K562 (cell line): Measurements from ENCODE around the gene OSBP2. TPM values are rescaled to one million over a fixed set of nuclear protein-coding genes. Genes with fewer than 3 reads are reported as not detected.

Experiments
- ATAC-seq: fragments of 200-7000 bp; cut with Tn5 transposase; 3 replicates; pipeline ENCODE4 v1.9.1; 2020; ENCODE audit warnings: moderate library complexity
- Bru-seq: library from RNA; stranded (reverse); fragments of 400-500 nt; gene quantifications from one replicate; lab custom pipeline; 2021; lab: Mats Ljungman, UMichigan
- BruChase-seq, 2 experiments: library from RNA; stranded (reverse); fragments of 400-500 nt; gene quantifications; one replicate each; lab custom pipeline; 2021; lab: Mats Ljungman, UMichigan
- BruUV-seq: library from RNA; stranded (reverse); fragments of 400-500 nt; replicated peaks from 2 replicates; lab custom pipeline; 2021; lab: Mats Ljungman, UMichigan
- CTCF ChIA-PET: fragments of 300-600 bp; formaldehyde crosslinking; extraction: SDS; loops from one replicate; lab custom pipeline; 2021; ENCODE audit warnings: low intra/inter-chr PET ratio; lab: Yijun Ruan, JAX
- POLR2A ChIA-PET: fragments of 300-600, 350-650 bp; sonication (Branson Sonifier 250); formaldehyde crosslinking; extraction: SDS; loops from one replicate; lab custom pipeline; 2021; ENCODE audit warnings: antibody characterized with exemption, inconsistent platforms; lab: Yijun Ruan, JAX
- DNase-seq, 4 experiments: peaks; one replicate each; pipeline versions ENCODE4 v3.0.0 to v3.0.0-alpha.2; 2011 to 2018; ENCODE audit warnings: low spot score in 3 of 4, mixed read lengths in 3 of 4; ENCODE audit errors: extremely low read depth in 1 of 4
- FAIRE-seq: peaks from 2 replicates; lab custom pipeline; 2011; peaks lifted over from hg19 to GRCh38; lab: Jason Lieb, UNC
- H2AFZ ChIP-seq: 2 replicates; pipeline ENCODE4 v1.6.0; 2011; ENCODE audit warnings: low read depth, low read length, control low read depth, inconsistent platforms
- H3K27ac ChIP-seq: fragments of 200-600 bp; 3 replicates; pipeline ENCODE4 v1.8.0; 2011; ENCODE audit warnings: low read depth, mild to moderate bottlenecking, control low read depth, inconsistent platforms, low read length, moderate library complexity, mixed read lengths; ENCODE audit errors: extremely low read depth
- H3K27me3 ChIP-seq, 2 experiments: fragments of 300-600 bp in 1 of 2; 2 replicates in 1 of 2; 3 replicates in 1 of 2; pipeline versions ENCODE4 v1.6.0 to v1.8.0; 2011; ENCODE audit warnings: inconsistent platforms in 2 of 2, low read length in 2 of 2, mild to moderate bottlenecking in 1 of 2, mixed read lengths in 1 of 2, moderate library complexity in 1 of 2; ENCODE audit not compliant: control insufficient read depth in 2 of 2, insufficient read depth in 2 of 2
- H3K36me3 ChIP-seq: fragments of 300-600 bp; 3 replicates; pipeline ENCODE4 v1.8.0; 2011; ENCODE audit warnings: mild to moderate bottlenecking, low read length, inconsistent platforms; ENCODE audit not compliant: control insufficient read depth, insufficient read depth
- H3K4me1 ChIP-seq, 2 experiments: fragments of 200-600 bp in 1 of 2; replicated peaks in 1 of 2; 2 replicates in 1 of 2; 3 replicates in 1 of 2; pipeline versions ENCODE4 v1.5.1 to v1.8.0; 2011; ENCODE audit warnings: inconsistent platforms in 2 of 2, low read length in 2 of 2, mild to moderate bottlenecking in 1 of 2, mixed read lengths in 1 of 2, moderate library complexity in 1 of 2; ENCODE audit not compliant: control insufficient read depth in 2 of 2, insufficient read depth in 2 of 2
- H3K4me2 ChIP-seq: 2 replicates; pipeline ENCODE4 v1.6.1; 2011; ENCODE audit warnings: low read length, control low read depth, inconsistent platforms, mixed read lengths; ENCODE audit not compliant: insufficient read depth
- H3K4me3 ChIP-seq: fragments of 200-600 bp; sonication (generic), shearing (Covaris generic); 2 replicates; pipeline ENCODE4 v1.5.1; 2016; ENCODE audit warnings: control low read depth, inconsistent platforms
- H3K79me2 ChIP-seq: fragments of 200-600 bp; 3 replicates; pipeline ENCODE4 v1.8.0; 2011; ENCODE audit warnings: low read length, inconsistent platforms; ENCODE audit not compliant: control insufficient read depth, insufficient read depth
- H3K9ac ChIP-seq, 2 experiments: 2 replicates each; pipeline versions ENCODE4 v1.6.0 to v1.6.1; 2011; ENCODE audit warnings: low read depth in 2 of 2, low read length in 2 of 2, control low read depth in 1 of 2, inconsistent platforms in 1 of 2, mild to moderate bottlenecking in 1 of 2, mixed read lengths in 1 of 2; ENCODE audit not compliant: insufficient read depth in 1 of 2
- H3K9me1 ChIP-seq: one replicate; pipeline ENCODE4 v1.6.0; 2011; ENCODE audit warnings: inconsistent platforms, mild to moderate bottlenecking, low read length, moderate library complexity; ENCODE audit not compliant: control insufficient read depth, insufficient read depth
- H3K9me3 ChIP-seq: replicated peaks from 2 replicates; pipeline ENCODE4 v1.5.1; 2011; ENCODE audit warnings: low read depth, low read length, inconsistent platforms; ENCODE audit not compliant: control insufficient read depth, insufficient read depth
- H4K20me1 ChIP-seq: replicated peaks from 2 replicates; pipeline ENCODE4 v1.6.1; 2011; ENCODE audit warnings: low read length, inconsistent platforms, mixed read lengths; ENCODE audit not compliant: control insufficient read depth, insufficient read depth
- CHCHD3 ChIP-seq: fragments of 250-450 bp; sonication (Bioruptor Pico); IDR thresholded peaks from 2 replicates; pipeline ENCODE4 v2.1.2; 2022; ENCODE audit warnings: mild to moderate bottlenecking
- EP400 ChIP-seq: fragments of 450-650 bp; IDR thresholded peaks from 2 replicates; pipeline ENCODE4 v1.6.1; 2017; ENCODE audit warnings: antibody characterized with exemption, mild to moderate bottlenecking, moderate library complexity
- NCOA2 ChIP-seq, 2 experiments: fragments of 450-650 bp; IDR thresholded peaks; 2 replicates each; pipeline ENCODE4 v1.6.1; 2018; ENCODE audit warnings: mild to moderate bottlenecking in 2 of 2, moderate library complexity in 1 of 2; ENCODE audit not compliant: partially characterized antibody in 2 of 2
- RBFOX2 ChIP-seq: fragments of 200-400 bp; formaldehyde crosslinking; IDR thresholded peaks from 2 replicates; pipeline ENCODE4 v1.6.1; 2017; ENCODE audit warnings: low read depth, mild to moderate bottlenecking, low read length, moderate library complexity
- ZFX ChIP-seq: sonication (generic); formaldehyde crosslinking; IDR thresholded peaks from 2 replicates; pipeline ENCODE4 v1.8.0; 2022; ENCODE audit warnings: mild to moderate bottlenecking, missing genetic modification reagents, moderate library complexity
- ZNF384 ChIP-seq: IDR thresholded peaks from 2 replicates; pipeline ENCODE4 v1.6.1; 2012; ENCODE audit warnings: low read depth, low read length, improper control_type of control experiment
- WGBS: fragments of 100-300 bp; shearing (Covaris generic); methylation state at CpG from one replicate; pipeline ENCODE4 v1.1.6; 2016; ENCODE audit warnings: low coverage, mixed read lengths; ENCODE audit not compliant: insufficient coverage; ENCODE audit errors: missing lambda C conversion rate; 5-methylcytosine and 5-hydroxymethylcytosine counted together
- in situ Hi-C: fragments of 300-500 bp; cut with MboI; formaldehyde crosslinking; loops from 4 replicates; pipeline ENCODE4 v1.15.0; 2018; ENCODE audit warnings: inconsistent platforms, mixed read lengths
- intact Hi-C: fragments of 100-400 bp; cut with micrococcal nuclease; formaldehyde crosslinking; loops from 2 replicates; pipeline ENCODE4 v1.14.2; 2022
- long read RNA-seq, 3 experiments: library from polyadenylated mRNA in 2 of 3; library from RNA in 1 of 3; unstranded in 2 of 3; stranded (forward) in 1 of 3; transcript quantifications; one replicate each; pipeline ENCODE4 v2.0.0, GENCODE V29; 2019 to 2022
- polyA minus RNA-seq, 3 experiments: library from RNA; depleted of rRNA, polyadenylated mRNA; stranded (reverse); fragments of >200 nt; gene quantifications; 2 replicates each; pipeline ENCODE4 v1.2.3, GENCODE V29; 2011
- polyA plus RNA-seq, 8 experiments: library from polyadenylated mRNA; depleted of rRNA in 4 of 8; stranded (reverse) in 5 of 8; unstranded in 3 of 8; fragments of >200 nt; fragmentation: Nextera tagmentation in 2 of 8; fragmentation: Illumina TruSeq in 1 of 8; extraction: Ambion mirVana in 2 of 8; extraction: Trizol in 1 of 8; gene quantifications; 2 replicates each; pipeline versions ENCODE4 v1.2.1 to v1.2.3, GENCODE V29; 2011 to 2014; ENCODE audit warnings: inconsistent platforms in 1 of 8, missing spikeins in 1 of 8
- total RNA-seq, 7 experiments: library from RNA; depleted of rRNA in 6 of 7; stranded (reverse); fragments of >200 nt in 6 of 7; fragmentation: Illumina TruSeq in 2 of 7; extraction: Trizol in 2 of 7; gene quantifications; 2 replicates each; pipeline versions ENCODE4 v1.2.1 to v1.2.3, GENCODE V29; 2011 to 2021; ENCODE audit warnings: low replicate concordance in 1 of 7
- TF ChIP-seq, protein P1 (sequence below), 2 experiments: IDR thresholded peaks; 2 replicates each; pipeline ENCODE4 v1.6.1; 2011; ENCODE audit warnings: borderline replicate concordance in 1 of 2, control low read depth in 1 of 2, low read depth in 1 of 2, low read length in 1 of 2, mild to moderate bottlenecking in 1 of 2, mixed read lengths in 1 of 2, moderate library complexity in 1 of 2; ENCODE audit not compliant: insufficient read depth in 1 of 2, insufficient read length in 1 of 2, poor library complexity in 1 of 2, severe bottlenecking in 1 of 2; ENCODE audit errors: extremely low read depth in 1 of 2
- TF ChIP-seq, protein P2 (sequence below): fragments of 450-650 bp; IDR thresholded peaks from one replicate; pipeline ENCODE4 v1.6.1; 2018; ENCODE audit warnings: mild to moderate bottlenecking, moderate library complexity; ENCODE audit not compliant: partially characterized antibody

Gene OSBP2, protein sequence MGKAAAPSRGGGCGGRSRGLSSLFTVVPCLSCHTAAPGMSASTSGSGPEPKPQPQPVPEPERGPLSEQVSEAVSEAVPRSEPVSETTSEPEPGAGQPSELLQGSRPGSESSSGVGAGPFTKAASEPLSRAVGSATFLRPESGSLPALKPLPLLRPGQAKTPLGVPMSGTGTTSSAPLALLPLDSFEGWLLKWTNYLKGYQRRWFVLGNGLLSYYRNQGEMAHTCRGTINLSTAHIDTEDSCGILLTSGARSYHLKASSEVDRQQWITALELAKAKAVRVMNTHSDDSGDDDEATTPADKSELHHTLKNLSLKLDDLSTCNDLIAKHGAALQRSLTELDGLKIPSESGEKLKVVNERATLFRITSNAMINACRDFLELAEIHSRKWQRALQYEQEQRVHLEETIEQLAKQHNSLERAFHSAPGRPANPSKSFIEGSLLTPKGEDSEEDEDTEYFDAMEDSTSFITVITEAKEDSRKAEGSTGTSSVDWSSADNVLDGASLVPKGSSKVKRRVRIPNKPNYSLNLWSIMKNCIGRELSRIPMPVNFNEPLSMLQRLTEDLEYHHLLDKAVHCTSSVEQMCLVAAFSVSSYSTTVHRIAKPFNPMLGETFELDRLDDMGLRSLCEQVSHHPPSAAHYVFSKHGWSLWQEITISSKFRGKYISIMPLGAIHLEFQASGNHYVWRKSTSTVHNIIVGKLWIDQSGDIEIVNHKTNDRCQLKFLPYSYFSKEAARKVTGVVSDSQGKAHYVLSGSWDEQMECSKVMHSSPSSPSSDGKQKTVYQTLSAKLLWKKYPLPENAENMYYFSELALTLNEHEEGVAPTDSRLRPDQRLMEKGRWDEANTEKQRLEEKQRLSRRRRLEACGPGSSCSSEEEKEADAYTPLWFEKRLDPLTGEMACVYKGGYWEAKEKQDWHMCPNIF
- total RNA-seq (2011; cell fraction: chromatin; rRNA removed; ENCODE audit: low replicate concordance) = 38.2 and 49.5 TPM in 2 replicates
- 22.2 and 25.8 TPM in 2 replicates for total RNA-seq (2011; cell fraction: nucleolus; rRNA removed)
- total RNA-seq (2011; cell fraction: nucleoplasm; rRNA removed) = 24.9 and 29.2 TPM in 2 replicates
- 24.1 and 27.4 TPM in 2 replicates for total RNA-seq (2014; rRNA removed)
- 9.8 and 11.4 TPM in 2 replicates for total RNA-seq (2014; rRNA removed; fragmentation: Illumina TruSeq; extraction: Trizol)
- total RNA-seq (2015; rRNA removed; fragmentation: Illumina TruSeq; extraction: Trizol) = 13.5 and 14.5 TPM in 2 replicates
- 28.8 and 31.3 TPM in 2 replicates for total RNA-seq (2021)
- polyA plus RNA-seq (2011; rRNA removed) = 18.5 and 29.5 TPM in 2 replicates
- polyA plus RNA-seq (2011; cell fraction: cytosol; rRNA removed) = 15.5 and 43.5 TPM in 2 replicates
- polyA plus RNA-seq (2011; cell fraction: nucleus; rRNA removed) = 18.5 and 38.5 TPM in 2 replicates
- 11.3 and 15.6 TPM in 2 replicates for polyA plus RNA-seq (2012)
- polyA plus RNA-seq (2014; fragmentation: Illumina TruSeq; extraction: Trizol) = 23.3 and 26.0 TPM in 2 replicates
- polyA plus RNA-seq (2014; fragmentation: Nextera tagmentation; extraction: Ambion mirVana) = under 1 TPM; 0.52 to 0.55 TPM
- 21.6 and 23.4 TPM in 2 replicates for polyA plus RNA-seq (2014; rRNA removed)
- polyA minus RNA-seq (2011; rRNA and poly(A)+ RNA removed) = 16.4 and 28.3 TPM in 2 replicates
- polyA minus RNA-seq (2011; cell fraction: cytosol; rRNA and poly(A)+ RNA removed) = 9.6 and 23.8 TPM in 2 replicates
- polyA minus RNA-seq (2011; cell fraction: nucleus; rRNA and poly(A)+ RNA removed) = 14.6 and 17.6 TPM in 2 replicates
- Bru-seq, nascent RNA = percentile 40 among the genes with signal in this experiment
- percentile 39 among the genes with signal in this experiment for BruChase-seq, experiment 1, labeled RNA remaining after a 2-hour chase
- BruChase-seq, experiment 2, labeled RNA remaining after a 6-hour chase = percentile 41 among the genes with signal in this experiment
- long read RNA-seq, experiment 1, transcript OSBP2-206 (12 exons, 3,050 nt) = major isoform, 35 of 231 reads
- long read RNA-seq, experiment 1, partial matches to known transcripts = 57 of 231 reads
- long read RNA-seq, experiment 1, other reads (novel, unspliced or antisense) = 136 of 231 reads
- long read RNA-seq, experiment 2, transcript OSBP2-206 (12 exons, 3,050 nt) = major isoform, 10 of 64 reads
- long read RNA-seq, experiment 2, partial matches to known transcripts = 40 of 64 reads
- long read RNA-seq, experiment 2, other reads (novel, unspliced or antisense) = 10 of 64 reads
- long read RNA-seq, experiment 3, transcript OSBP2-206 (12 exons, 3,050 nt) = major isoform, 6 of 27 reads
- long read RNA-seq, experiment 3, partial matches to known transcripts = 5 of 27 reads
- long read RNA-seq, experiment 3, other reads (novel, unspliced or antisense) = 14 of 27 reads

DNA sequence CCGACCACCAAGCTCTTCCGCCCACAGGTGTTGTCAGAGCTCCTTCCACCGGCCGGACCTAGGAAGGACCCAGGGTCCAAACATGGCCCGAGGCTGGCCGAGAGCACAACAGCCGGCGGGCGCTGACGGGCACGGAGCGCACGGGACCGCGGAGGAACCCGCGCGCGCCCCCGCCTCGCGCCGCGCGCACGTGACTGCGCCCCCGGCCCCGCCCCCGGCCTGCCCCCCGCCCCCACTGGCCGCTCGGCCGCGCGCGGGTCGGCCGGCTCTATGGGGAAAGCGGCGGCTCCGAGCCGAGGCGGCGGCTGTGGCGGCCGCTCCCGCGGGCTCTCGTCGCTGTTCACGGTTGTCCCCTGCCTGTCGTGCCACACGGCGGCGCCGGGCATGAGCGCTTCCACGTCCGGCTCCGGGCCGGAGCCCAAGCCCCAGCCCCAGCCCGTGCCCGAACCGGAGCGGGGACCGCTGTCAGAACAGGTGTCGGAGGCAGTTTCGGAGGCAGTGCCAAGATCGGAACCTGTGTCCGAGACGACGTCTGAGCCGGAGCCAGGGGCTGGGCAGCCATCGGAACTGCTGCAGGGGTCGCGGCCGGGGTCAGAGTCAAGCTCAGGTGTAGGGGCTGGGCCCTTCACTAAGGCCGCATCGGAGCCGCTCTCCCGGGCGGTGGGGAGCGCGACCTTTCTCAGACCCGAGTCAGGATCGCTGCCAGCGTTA, at the start of gene OSBP2:
Gene OSBP2, plus strand, starts transcription at position 235 of the 711 bp plus-strand sequence. Its CDS starts 36 bp downstream, at position 271.
- in situ Hi-C loops (no loop called here), intact Hi-C loops (no loop called here)
- POLR2A ChIA-PET = interaction anchor here (1.0 kb wide), 1 partner anchor 35 kb away, joined by 3 read pairs; no protein-coding TSS in a partner anchor
- Histone ChIP-seq H3K9me1 (no peaks in the 10 kb centered on the region), H3K27me3 (no peaks in the 10 kb centered on the region), H3K36me3 (no peaks in the 10 kb centered on the region), H3K4me3 (peak within 1 kb of the TSS; percentile 34; the same call in 1 of the 2 replicates), H3K9ac (peak within 1 kb of the TSS in 1 of 2 experiments; percentile 87; a peak in 2 of 4 replicates), H3K4me2 (peak within 1 kb of the TSS; percentile 60), H3K9me3 (no peaks in the 10 kb centered on the region), H2AFZ (peak within 1 kb of the TSS; percentile 79), H3K4me1 (peaks cover 8 to 24% of the 10 kb centered on the region in 2 experiments; a peak in 4 of 5 replicates), H3K27ac (no peak within 1 kb of the TSS), H4K20me1 (no peaks in the 10 kb centered on the region), H3K79me2 (no peaks in the 10 kb centered on the region)
- no TSS peak for BruUV-seq
- FAIRE-seq (no peak), ATAC-seq (peak; percentile 77), DNase-seq (peak in 3 of 4 experiments; percentile 43 to 80 (median 75))
- CTCF ChIA-PET = no interaction called here
- WGBS = 10% methylated on average over 38 of the region's 88 CpGs
- no peak for TF ChIP-seq CHCHD3 (CRISPR knock-in tag)
- TF ChIP-seq, protein P1, sequence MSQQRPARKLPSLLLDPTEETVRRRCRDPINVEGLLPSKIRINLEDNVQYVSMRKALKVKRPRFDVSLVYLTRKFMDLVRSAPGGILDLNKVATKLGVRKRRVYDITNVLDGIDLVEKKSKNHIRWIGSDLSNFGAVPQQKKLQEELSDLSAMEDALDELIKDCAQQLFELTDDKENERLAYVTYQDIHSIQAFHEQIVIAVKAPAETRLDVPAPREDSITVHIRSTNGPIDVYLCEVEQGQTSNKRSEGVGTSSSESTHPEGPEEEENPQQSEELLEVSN (IDR thresholded peaks at IDR 0.05; ENCODE audit: borderline replicate concordance in 1 of 2, extremely low read depth in 1 of 2, insufficient read depth in 1 of 2, insufficient read length in 1 of 2, low read depth in 1 of 2, low read length in 1 of 2, poor library complexity in 1 of 2, severe bottlenecking in 1 of 2) = peak in 1 of 2 experiments; percentile 13
- no peak for TF ChIP-seq ZNF384
- TF ChIP-seq ZFX (CRISPR knock-in tag) = peak; percentile 53
- TF ChIP-seq, protein P2, sequence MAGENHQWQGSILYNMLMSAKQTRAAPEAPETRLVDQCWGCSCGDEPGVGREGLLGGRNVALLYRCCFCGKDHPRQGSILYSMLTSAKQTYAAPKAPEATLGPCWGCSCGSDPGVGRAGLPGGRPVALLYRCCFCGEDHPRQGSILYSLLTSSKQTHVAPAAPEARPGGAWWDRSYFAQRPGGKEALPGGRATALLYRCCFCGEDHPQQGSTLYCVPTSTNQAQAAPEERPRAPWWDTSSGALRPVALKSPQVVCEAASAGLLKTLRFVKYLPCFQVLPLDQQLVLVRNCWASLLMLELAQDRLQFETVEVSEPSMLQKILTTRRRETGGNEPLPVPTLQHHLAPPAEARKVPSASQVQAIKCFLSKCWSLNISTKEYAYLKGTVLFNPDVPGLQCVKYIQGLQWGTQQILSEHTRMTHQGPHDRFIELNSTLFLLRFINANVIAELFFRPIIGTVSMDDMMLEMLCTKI = no peak
- peak; percentile 30; the same call in 1 of the 2 replicates for TF ChIP-seq RBFOX2
- TF ChIP-seq EP400 = no peak
- no peak for TF ChIP-seq NCOA2 (IDR thresholded peaks at IDR 0.05; ENCODE audit: partially characterized antibody in 2 of 2)
